ENCODE measurements around the gene CST3.

- no peak for TF ChIP-seq ZNF404 (tag by site-specific recombination; IDR thresholded peaks at IDR 0.05)
- TF ChIP-seq REST (tag by site-specific recombination; IDR thresholded peaks at IDR 0.05): no peak
- TF ChIP-seq TCF7L2 (IDR thresholded peaks at IDR 0.05; ENCODE audit: borderline replicate concordance, low read depth, low read length): no peak
- TF ChIP-seq ZNF558 (tag by site-specific recombination; IDR thresholded peaks at IDR 0.05): no peak
- no peak for TF ChIP-seq ZBTB7A (tag by site-specific recombination; IDR thresholded peaks at IDR 0.05; ENCODE audit: low read depth)
- no peak for TF ChIP-seq CTCF (tag by site-specific recombination; IDR thresholded peaks at IDR 0.05)
- no peak for TF ChIP-seq ZNF610 (tag by site-specific recombination; IDR thresholded peaks at IDR 0.05; ENCODE audit: borderline replicate concordance)
- TF ChIP-seq ZNF146 (tag by site-specific recombination; IDR thresholded peaks at IDR 0.05): no peak
- no peak for TF ChIP-seq GLI2 (tag by site-specific recombination; IDR thresholded peaks at IDR 0.05; ENCODE audit: borderline replicate concordance, low read depth)
Measured at GRCh38 chr20:23683807-23684206, 46.1 kb upstream of the CST3 start.
